Astrocyte of the spinal cord (primary cell): Measurements from ENCODE around the gene NECTIN1.

Experiments
- DNase-seq: peaks from one replicate; pipeline ENCODE4 v3.0.0; 2011; ENCODE audit warnings: low read depth, low spot score
- H3K4me3 ChIP-seq: 2 replicates; pipeline ENCODE4 v1.5.1; 2011; ENCODE audit warnings: low read depth, mild to moderate bottlenecking, low read length, moderate library complexity
- CTCF ChIP-seq: IDR thresholded peaks from 2 replicates; pipeline ENCODE4 v1.5.1; 2012; ENCODE audit warnings: low read depth, mild to moderate bottlenecking, low read length, inconsistent platforms
- in situ Hi-C: cut with HindIII; loops from 2 replicates; pipeline ENCODE4 v1.10.0; 2017; ENCODE audit warnings: low sequenced_read_pairs

The NECTIN1 gene

DNA sequence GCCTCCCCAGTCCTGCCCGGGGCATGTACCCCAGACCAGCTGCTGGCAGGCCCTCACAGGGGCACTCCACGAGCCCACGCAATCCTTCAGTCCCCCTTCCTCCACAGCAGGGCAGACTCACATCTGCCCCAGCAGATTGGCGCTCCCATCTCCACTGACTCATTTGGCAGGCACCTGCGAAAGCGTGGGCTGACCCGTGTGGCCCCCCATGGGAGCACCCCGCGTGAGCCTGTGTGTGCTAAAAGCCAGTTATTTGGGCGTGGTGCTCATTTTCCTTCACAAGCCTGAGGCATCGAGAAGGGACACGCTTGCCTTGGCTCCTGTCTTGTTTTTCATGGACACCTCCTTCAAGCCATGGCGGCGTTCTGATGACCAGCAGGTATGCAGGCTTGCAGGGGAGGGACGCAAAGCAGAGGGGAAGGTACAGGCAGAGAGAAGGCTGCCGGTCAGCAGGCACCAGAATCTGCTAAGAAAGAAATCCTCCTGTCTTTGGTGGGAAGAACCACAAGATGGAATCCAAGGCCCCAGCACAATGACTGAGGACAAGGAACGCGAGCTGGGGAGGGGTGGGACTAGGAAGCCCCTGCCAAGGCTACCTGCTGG, 8.6 kb downstream of the NECTIN1 start:
- H3K4me3 ChIP-seq, result no peak overlapping the region
- in situ Hi-C loops, result no loop called here
- no peak for DNase-seq
- no peak for TF ChIP-seq CTCF

DNA sequence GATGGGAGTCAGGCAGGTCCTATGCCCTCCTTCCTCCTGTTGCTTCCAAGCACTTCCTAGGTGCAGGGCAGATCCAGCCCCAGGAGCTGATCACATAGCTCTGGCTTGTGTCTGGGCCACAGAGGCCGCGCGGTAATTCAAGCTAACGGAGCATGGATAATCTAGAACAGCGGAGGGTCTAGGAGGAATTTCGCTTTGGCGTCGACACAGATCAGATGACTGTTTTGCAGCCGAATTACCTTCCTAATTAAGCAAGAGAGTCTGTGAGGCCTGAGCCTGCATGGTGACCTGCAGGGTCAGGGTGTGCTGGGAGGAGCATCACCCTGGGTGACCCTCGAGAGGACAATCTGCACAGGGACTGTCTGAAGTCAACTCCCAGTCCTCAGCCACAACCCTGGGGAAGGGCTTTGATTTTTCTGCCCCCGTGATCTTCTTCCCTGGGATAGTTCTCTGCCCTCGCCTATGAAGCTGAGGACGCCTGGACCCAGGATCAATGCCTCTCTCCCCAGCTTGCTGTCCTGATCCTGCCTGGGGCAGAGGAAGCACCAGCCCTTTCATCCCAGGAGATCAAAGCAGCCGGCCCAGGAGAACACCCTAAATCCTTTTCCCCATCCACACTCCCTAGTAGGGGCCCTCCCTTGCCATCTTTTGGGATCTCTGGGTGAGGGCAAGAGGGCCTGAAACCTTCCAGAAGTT, 11.0 kb downstream of the NECTIN1 start:
- in situ Hi-C loops, result no loop called here
- DNase-seq, result peak; percentile 53
- H3K4me3 ChIP-seq, result no peak overlapping the region
- TF ChIP-seq CTCF, result no peak

- no peak overlapping the region for H3K4me3 ChIP-seq
- DNase-seq, result no peak
- TF ChIP-seq CTCF, result no peak
- in situ Hi-C loops, result no loop called here
Measured at GRCh38 chr11:119716582-119717498, 12.2 kb downstream of the NECTIN1 start.

DNA sequence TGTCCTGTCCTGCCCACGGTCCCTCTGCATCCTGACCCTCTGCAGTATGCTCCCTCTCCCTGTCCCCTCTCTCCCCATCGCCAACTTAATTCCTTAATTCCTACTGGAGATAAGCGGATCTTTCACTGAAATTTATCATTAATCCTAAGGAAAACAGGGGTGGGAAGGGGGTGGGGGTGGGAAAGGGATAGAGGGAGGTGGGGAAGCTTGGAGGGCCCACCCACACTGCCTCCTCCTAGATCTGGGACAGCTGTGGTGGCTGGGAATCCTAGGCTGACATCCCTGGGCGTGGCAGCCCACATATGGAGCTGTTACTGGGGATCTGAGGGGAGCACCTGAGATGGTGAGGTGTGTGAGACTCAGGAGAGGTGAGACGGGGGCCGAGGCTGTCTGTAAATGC, 14.4 kb downstream of the NECTIN1 start:
- H3K4me3 ChIP-seq, result no peak overlapping the region
- in situ Hi-C loops, result no loop called here
- no peak for DNase-seq
- no peak for TF ChIP-seq CTCF

DNA sequence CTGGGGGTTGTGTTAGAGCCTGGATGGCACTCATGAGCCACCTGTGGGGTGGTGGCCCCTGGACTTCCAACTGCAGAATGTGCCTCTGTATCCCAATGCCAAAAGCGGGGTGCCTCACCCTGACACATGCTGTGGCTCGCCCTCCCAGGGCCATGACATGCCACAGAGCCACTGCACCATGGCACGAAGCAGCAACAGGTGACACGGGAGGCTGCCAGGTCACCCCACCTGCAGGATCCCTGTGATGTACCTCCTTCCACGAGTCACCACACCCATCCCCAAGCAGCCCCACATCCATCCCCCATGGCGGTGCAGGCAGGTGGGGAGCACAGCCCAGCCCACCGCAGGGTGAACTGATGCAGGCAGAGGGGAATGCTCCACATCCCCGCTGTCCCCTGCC, 14.8 kb downstream of the NECTIN1 start:
- TF ChIP-seq CTCF, result no peak
- in situ Hi-C loops, result no loop called here
- no peak overlapping the region for H3K4me3 ChIP-seq
- no peak for DNase-seq

DNA sequence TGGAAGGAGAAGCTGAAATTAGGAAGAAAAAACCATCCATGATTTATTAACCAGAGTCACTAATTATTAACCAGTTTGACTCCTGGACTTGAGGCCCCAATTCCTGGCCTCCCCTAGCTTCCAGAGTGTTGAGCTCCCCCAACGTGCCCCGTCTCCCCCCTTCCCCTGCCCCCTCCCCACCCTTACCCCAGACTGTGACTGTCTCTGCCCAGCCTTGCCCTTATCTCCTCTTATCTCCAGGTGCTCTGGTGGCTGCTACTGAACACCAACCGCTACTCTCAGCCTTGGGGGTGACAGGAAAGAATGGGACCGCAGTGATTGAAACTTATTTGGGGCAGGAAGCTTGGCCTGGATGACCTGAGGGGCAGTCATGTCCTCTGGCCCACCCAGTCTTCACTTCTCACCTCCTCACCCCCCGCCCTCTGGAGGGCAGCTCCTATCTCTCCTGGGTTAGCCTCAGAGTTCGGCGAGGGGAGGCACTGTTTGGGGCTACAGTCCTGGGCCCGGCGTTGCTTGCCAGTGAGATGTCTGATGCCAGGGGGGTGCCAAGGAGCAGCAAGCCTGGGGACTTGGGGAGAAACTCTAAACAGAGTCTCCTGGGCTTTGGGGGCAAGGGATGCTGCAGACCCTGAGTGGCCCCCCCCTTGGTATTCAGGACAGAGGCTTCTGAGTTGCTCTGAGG, 15.5 kb downstream of the NECTIN1 start:
- TF ChIP-seq CTCF, result no peak
- DNase-seq, result no peak
- no peak overlapping the region for H3K4me3 ChIP-seq
- in situ Hi-C loops, result no loop called here
